ENCODE measurements around the gene ASB15. TPM values are rescaled to one million over a fixed set of nuclear protein-coding genes. Genes with fewer than 3 reads are reported as not detected.

Gene ASB15
- total and polyA plus RNA-seq, 3 experiments from 2014 or later = 0.03 TPM; not detected in 2

GRCh38 chr7:123663200-123663599 is 61.6 kb downstream of the ASB15 start:
- Mint-ChIP-seq H3K4me3 (no peak overlapping the region), H3K36me3 (peaks cover 0 to 4% (median 0%) of the 10 kb centered on the region in 3 donors), H3K27ac (no peak overlapping the region), H3K9me3 (peaks cover 0 to 2% (median 0%) of the 10 kb centered on the region in 5 donors), H3K4me1 (no peaks in the 10 kb centered on the region), H3K27me3 (peaks cover 11 to 47% of the 10 kb centered on the region in 2 donors)
- Histone ChIP-seq H3K27ac (ENCODE audit: low read depth, low read length) (no peak overlapping the region), H3K4me3 (ENCODE audit: low read length) (no peak overlapping the region), H3K4me1 (ENCODE audit: insufficient read depth, low read length) (no peaks in the 10 kb centered on the region), H3K36me3 (ENCODE audit: insufficient read depth, low read length) (no peaks in the 10 kb centered on the region), H3K9me3 (ENCODE audit: low read length) (no peaks in the 10 kb centered on the region), H3K27me3 (ENCODE audit: insufficient read depth, low read length, poor library complexity, severe bottlenecking) (no peaks in the 10 kb centered on the region)
- CTCF ChIA-PET = no interaction called here
- POLR2A ChIA-PET = no interaction called here
- no peak for DNase-seq

GRCh38 chr7:123665157-123665556 is 63.5 kb downstream of the ASB15 start:
- no peak overlapping the region for H3K4me3 Mint-ChIP-seq
- CTCF ChIA-PET = interaction anchor here (1.6 kb wide), 1 partner anchor 19 kb away, joined by 3 read pairs; no protein-coding TSS in a partner anchor

GRCh38 chr7:123665896-123666295 is 64.3 kb downstream of the ASB15 start:
- H3K27ac ChIP-seq (ENCODE audit: low read depth, low read length) = no peak overlapping the region
- peaks cover 0 to 2% (median 0%) of the 10 kb centered on the region in 5 donors for H3K9me3 Mint-ChIP-seq
- DNase-seq = no peak
- peaks cover 0 to 4% (median 0%) of the 10 kb centered on the region in 3 donors for H3K36me3 Mint-ChIP-seq
- no peaks in the 10 kb centered on the region for H3K4me1 Mint-ChIP-seq
- H3K27me3 Mint-ChIP-seq = peaks cover 12 to 43% of the 10 kb centered on the region in 2 donors
- ChIA-PET POLR2A (no interaction called here), CTCF (interaction anchor here (1.6 kb wide), 1 partner anchor 20 kb away, joined by 3 read pairs; no protein-coding TSS in a partner anchor)
- H3K4me1 ChIP-seq (ENCODE audit: insufficient read depth, low read length) = no peaks in the 10 kb centered on the region
- H3K36me3 ChIP-seq (ENCODE audit: insufficient read depth, low read length) = no peaks in the 10 kb centered on the region
- peak overlapping the region in 1 of 8 donors; percentile 20 for H3K27ac Mint-ChIP-seq
- H3K27me3 ChIP-seq (ENCODE audit: insufficient read depth, low read length, poor library complexity, severe bottlenecking) = no peaks in the 10 kb centered on the region
- H3K4me3 Mint-ChIP-seq = no peak overlapping the region
- H3K4me3 ChIP-seq (ENCODE audit: low read length) = no peak overlapping the region
- H3K9me3 ChIP-seq (ENCODE audit: low read length) = no peaks in the 10 kb centered on the region

More at GRCh38 chr7:123665157-123665556, 63.5 kb downstream of the ASB15 start:
- no peak overlapping the region for H3K27ac ChIP-seq (ENCODE audit: low read depth, low read length)
- H3K4me1 Mint-ChIP-seq = no peaks in the 10 kb centered on the region
- POLR2A ChIA-PET = no interaction called here
- H3K4me3 ChIP-seq (ENCODE audit: low read length) = no peak overlapping the region
- peaks cover 12 to 43% of the 10 kb centered on the region in 2 donors for H3K27me3 Mint-ChIP-seq
- H3K27ac Mint-ChIP-seq = no peak overlapping the region
- H3K36me3 ChIP-seq (ENCODE audit: insufficient read depth, low read length) = no peaks in the 10 kb centered on the region
- DNase-seq = no peak
- no peaks in the 10 kb centered on the region for H3K27me3 ChIP-seq (ENCODE audit: insufficient read depth, low read length, poor library complexity, severe bottlenecking)
- no peaks in the 10 kb centered on the region for H3K9me3 ChIP-seq (ENCODE audit: low read length)
- peaks cover 0 to 2% (median 0%) of the 10 kb centered on the region in 5 donors for H3K9me3 Mint-ChIP-seq
- no peaks in the 10 kb centered on the region for H3K4me1 ChIP-seq (ENCODE audit: insufficient read depth, low read length)
- H3K36me3 Mint-ChIP-seq = peaks cover 0 to 4% (median 0%) of the 10 kb centered on the region in 3 donors

- peaks cover 0 to 2% (median 0%) of the 10 kb centered on the region in 5 donors for H3K9me3 Mint-ChIP-seq
- peaks cover 0 to 4% (median 0%) of the 10 kb centered on the region in 3 donors for H3K36me3 Mint-ChIP-seq
- Histone ChIP-seq H3K9me3 (ENCODE audit: low read length) (no peaks in the 10 kb centered on the region), H3K4me1 (ENCODE audit: insufficient read depth, low read length) (no peaks in the 10 kb centered on the region), H3K27ac (ENCODE audit: low read depth, low read length) (no peak overlapping the region), H3K36me3 (ENCODE audit: insufficient read depth, low read length) (no peaks in the 10 kb centered on the region), H3K27me3 (ENCODE audit: insufficient read depth, low read length, poor library complexity, severe bottlenecking) (no peaks in the 10 kb centered on the region), H3K4me3 (ENCODE audit: low read length) (no peak overlapping the region)
- peaks cover 8 to 38% of the 10 kb centered on the region in 2 donors for H3K27me3 Mint-ChIP-seq
- no peak for DNase-seq
- no peak overlapping the region for H3K4me3 Mint-ChIP-seq
- no peaks in the 10 kb centered on the region for H3K4me1 Mint-ChIP-seq
- POLR2A ChIA-PET = no interaction called here
- no peak overlapping the region for H3K27ac Mint-ChIP-seq
- CTCF ChIA-PET = interaction anchor here (1.6 kb wide), 1 partner anchor 21 kb away, joined by 3 read pairs; no protein-coding TSS in a partner anchor
Measured at GRCh38 chr7:123666492-123666891, 64.9 kb downstream of the ASB15 start.

GRCh38 chr7:123669485-123669884 is 67.9 kb downstream of the ASB15 start:
- POLR2A ChIA-PET = no interaction called here
- Histone ChIP-seq H3K36me3 (ENCODE audit: insufficient read depth, low read length) (no peaks in the 10 kb centered on the region), H3K4me3 (ENCODE audit: low read length) (no peak overlapping the region), H3K27me3 (ENCODE audit: insufficient read depth, low read length, poor library complexity, severe bottlenecking) (no peaks in the 10 kb centered on the region), H3K27ac (ENCODE audit: low read depth, low read length) (no peak overlapping the region), H3K9me3 (ENCODE audit: low read length) (no peaks in the 10 kb centered on the region), H3K4me1 (ENCODE audit: insufficient read depth, low read length) (no peaks in the 10 kb centered on the region)
- Mint-ChIP-seq H3K27me3 (peaks cover 3 to 14% of the 10 kb centered on the region in 2 donors), H3K36me3 (no peaks in the 10 kb centered on the region), H3K4me3 (no peak overlapping the region), H3K4me1 (no peaks in the 10 kb centered on the region), H3K9me3 (peaks cover 0 to 2% (median 0%) of the 10 kb centered on the region in 5 donors), H3K27ac (peak overlapping the region in 1 of 8 donors; percentile 9)
- no peak for DNase-seq
- CTCF ChIA-PET = interaction anchor here (1.9 kb wide), 1 partner anchor 32 kb away, joined by 5 read pairs; no protein-coding TSS in a partner anchor

GRCh38 chr7:123673137-123673732 is 71.6 kb downstream of the ASB15 start:
- Mint-ChIP-seq H3K36me3 (no peaks in the 10 kb centered on the region), H3K9me3 (peaks cover 0 to 2% (median 0%) of the 10 kb centered on the region in 5 donors), H3K27me3 (peaks cover 0 to 2% of the 10 kb centered on the region in 2 donors), H3K4me1 (no peaks in the 10 kb centered on the region), H3K27ac (peak overlapping the region in 1 of 8 donors; percentile 85), H3K4me3 (no peak overlapping the region)
- no peaks in the 10 kb centered on the region for H3K27me3 ChIP-seq (ENCODE audit: insufficient read depth, low read length, poor library complexity, severe bottlenecking)
- DNase-seq = no peak
- CTCF ChIA-PET = no interaction called here
- no peaks in the 10 kb centered on the region for H3K9me3 ChIP-seq (ENCODE audit: low read length)
- H3K27ac ChIP-seq (ENCODE audit: low read depth, low read length) = no peak overlapping the region
- H3K36me3 ChIP-seq (ENCODE audit: insufficient read depth, low read length) = no peaks in the 10 kb centered on the region
- POLR2A ChIA-PET = interaction anchor here (0.6 kb wide), 1 partner anchor 81 kb away, joined by 3 read pairs; no protein-coding TSS in a partner anchor
- no peaks in the 10 kb centered on the region for H3K4me1 ChIP-seq (ENCODE audit: insufficient read depth, low read length)
- no peak overlapping the region for H3K4me3 ChIP-seq (ENCODE audit: low read length)

DNA sequence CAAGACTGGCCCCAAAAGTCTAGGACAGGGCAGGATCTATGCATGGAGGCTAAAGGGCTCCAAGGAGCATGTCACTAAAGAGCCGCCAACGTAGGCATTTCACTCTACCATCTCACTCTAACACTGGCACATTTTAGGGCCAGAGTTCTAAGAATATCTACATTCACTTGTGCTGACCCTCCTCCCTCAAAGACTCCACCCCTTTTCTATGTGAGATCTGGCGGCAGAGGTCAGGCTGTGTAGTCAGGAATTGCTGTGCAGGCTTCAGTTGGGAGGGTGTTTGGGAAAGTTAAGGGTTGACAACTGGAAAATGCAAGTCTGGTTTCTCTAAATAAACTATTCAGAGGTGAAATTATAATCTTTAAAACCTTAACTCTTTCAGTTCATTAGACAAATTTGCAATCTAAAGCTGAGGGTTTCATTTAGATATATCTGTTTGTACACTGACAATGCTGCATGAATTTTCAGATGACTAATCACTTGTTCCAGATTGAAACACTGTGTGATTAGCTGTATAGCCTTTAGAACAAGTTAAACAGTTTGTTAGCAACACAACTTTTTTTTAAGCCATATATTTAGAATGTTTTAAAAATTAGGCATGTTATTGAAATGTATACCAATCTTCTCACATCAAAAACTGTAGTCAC is 72.3 kb downstream of the ASB15 start:
- no peaks in the 10 kb centered on the region for H3K4me1 ChIP-seq (ENCODE audit: insufficient read depth, low read length)
- ChIA-PET CTCF (no interaction called here), POLR2A (no interaction called here)
- Mint-ChIP-seq H3K4me3 (no peak overlapping the region), H3K4me1 (no peaks in the 10 kb centered on the region), H3K27me3 (peaks cover 0 to 2% of the 10 kb centered on the region in 2 donors), H3K36me3 (no peaks in the 10 kb centered on the region), H3K27ac (peak overlapping the region in 1 of 8 donors; percentile 85), H3K9me3 (peaks cover 0 to 2% (median 0%) of the 10 kb centered on the region in 5 donors)
- H3K27me3 ChIP-seq (ENCODE audit: insufficient read depth, low read length, poor library complexity, severe bottlenecking) = no peaks in the 10 kb centered on the region
- DNase-seq = no peak
- H3K36me3 ChIP-seq (ENCODE audit: insufficient read depth, low read length) = no peaks in the 10 kb centered on the region
- no peaks in the 10 kb centered on the region for H3K9me3 ChIP-seq (ENCODE audit: low read length)
- H3K27ac ChIP-seq (ENCODE audit: low read depth, low read length) = no peak overlapping the region
- no peak overlapping the region for H3K4me3 ChIP-seq (ENCODE audit: low read length)
